Caco-2 (cell line): ENCODE data around the gene STAG1. TPM values are rescaled to one million over a fixed set of nuclear protein-coding genes. Genes with fewer than 3 reads are reported as not detected.

ENCODE experiments used
- BruUV-seq: library from RNA; stranded (reverse); fragments of 400-500 nt; replicated peaks from 2 replicates; lab custom pipeline; 2021; lab: Mats Ljungman, UMichigan
- CTCF ChIA-PET: fragments of 300-600 bp; sonication (Branson Sonifier 250); formaldehyde crosslinking; loops from one replicate; lab custom pipeline; 2022; ENCODE audit warnings: antibody characterized with exemption; lab: Charles Lee
- POLR2A ChIA-PET: fragments of 300-600 bp; sonication (Branson Sonifier 250); formaldehyde crosslinking; loops from one replicate; lab custom pipeline; 2022; ENCODE audit warnings: antibody characterized with exemption; lab: Charles Lee
- DNase-seq, 2 experiments: peaks; one replicate each; pipeline versions ENCODE4 v3.0.0 to v3.0.0-alpha.2; 2020 to 2022
- H3K27me3 ChIP-seq: replicated peaks from 2 replicates; pipeline ENCODE4 v1.6.0; 2011; ENCODE audit warnings: low read length; ENCODE audit not compliant: control insufficient read depth, insufficient read depth
- H3K36me3 ChIP-seq: 2 replicates; pipeline ENCODE4 v1.5.1; 2011; ENCODE audit warnings: low read length; ENCODE audit not compliant: control insufficient read depth, insufficient read depth
- H3K4me1 ChIP-seq: fragments of 250-450 bp; sonication (Bioruptor Pico); 2 replicates; pipeline ENCODE4 v1.5.1; 2020; ENCODE audit warnings: mild to moderate bottlenecking
- H3K4me3 ChIP-seq: 2 replicates; pipeline ENCODE4 v1.5.1; 2011; ENCODE audit warnings: low read depth, mild to moderate bottlenecking, control low read depth, low read length
- H3K9me3 ChIP-seq: fragments of 250-450 bp; sonication (Bioruptor Pico); 2 replicates; pipeline ENCODE4 v1.5.1; 2020; ENCODE audit warnings: mild to moderate bottlenecking, moderate library complexity
- H3K27ac Mint-ChIP-seq: one replicate; pipeline ENCODE4 v1.8.0; 2022; ENCODE audit warnings: mixed read lengths; ENCODE audit not compliant: unreplicated experiment
- H3K27me3 Mint-ChIP-seq: one replicate; pipeline ENCODE4 v1.8.0; 2022; ENCODE audit warnings: mixed read lengths; ENCODE audit not compliant: insufficient read depth, unreplicated experiment
- H3K36me3 Mint-ChIP-seq: one replicate; pipeline ENCODE4 v1.8.0; 2022; ENCODE audit warnings: mild to moderate bottlenecking, mixed read lengths; ENCODE audit not compliant: insufficient read depth, unreplicated experiment
- H3K4me1 Mint-ChIP-seq: one replicate; pipeline ENCODE4 v1.8.0; 2022; ENCODE audit warnings: low read depth, mixed read lengths; ENCODE audit not compliant: unreplicated experiment
- H3K4me3 Mint-ChIP-seq: one replicate; pipeline ENCODE4 v1.8.0; 2022; ENCODE audit warnings: mild to moderate bottlenecking, moderate library complexity, mixed read lengths; ENCODE audit not compliant: unreplicated experiment
- H3K9me3 Mint-ChIP-seq: one replicate; pipeline ENCODE4 v1.8.0; 2022; ENCODE audit warnings: mixed read lengths; ENCODE audit not compliant: unreplicated experiment
- intact Hi-C: fragments of 100-400 bp; cut with micrococcal nuclease; formaldehyde crosslinking; loops from one replicate; pipeline ENCODE4 v1.10.0; 2022; ENCODE audit not compliant: unreplicated experiment
- total RNA-seq: library from RNA; stranded (reverse); gene quantifications from 2 replicates; pipeline ENCODE4 v1.2.3, GENCODE V29; 2022
- TF ChIP-seq, protein P1 (sequence below), 2 experiments: fragments of 200-600 bp in 1 of 2; IDR thresholded peaks; 1 replicate in 1 of 2; 2 replicates in 1 of 2; pipeline versions ENCODE4 v1.5.1 to v1.8.0; 2011 to 2022; ENCODE audit warnings: antibody characterized with exemption in 1 of 2, control low read depth in 1 of 2, inconsistent platforms in 1 of 2, low read depth in 1 of 2, low read length in 1 of 2, mild to moderate bottlenecking in 1 of 2, moderate library complexity in 1 of 2; ENCODE audit not compliant: insufficient read depth in 1 of 2, severe bottlenecking in 1 of 2, unreplicated experiment in 1 of 2

Gene STAG1
- total RNA-seq, 1 experiment from 2014 or later: 37.5 TPM

DNA sequence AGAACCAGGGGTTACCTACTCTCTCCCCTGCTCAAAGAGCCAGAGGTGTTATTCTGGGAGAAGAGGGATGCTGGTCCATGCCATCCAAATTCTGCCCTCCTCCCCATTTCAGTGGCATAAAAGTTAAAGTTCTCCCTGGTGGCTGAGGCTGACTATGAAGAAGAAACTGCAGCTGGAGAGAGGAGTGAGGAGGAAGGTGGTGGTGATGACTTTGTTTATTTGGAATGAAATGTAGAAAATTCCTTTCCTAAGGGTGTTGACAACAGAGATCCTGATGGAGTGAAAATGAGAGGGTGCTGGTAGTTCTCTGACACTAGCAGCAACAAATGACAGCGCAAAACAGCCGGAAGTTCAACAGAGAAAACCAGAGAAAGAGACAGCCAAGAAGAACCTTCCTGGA, 401.6 kb downstream of the STAG1 start:
- DNase-seq: no peak
- ChIA-PET CTCF (no interaction called here), POLR2A (no interaction called here)
- intact Hi-C loops: no loop called here
- H3K36me3 Mint-ChIP-seq: peaks cover 16% of the 10 kb centered on the region
- TF ChIP-seq, protein P1, sequence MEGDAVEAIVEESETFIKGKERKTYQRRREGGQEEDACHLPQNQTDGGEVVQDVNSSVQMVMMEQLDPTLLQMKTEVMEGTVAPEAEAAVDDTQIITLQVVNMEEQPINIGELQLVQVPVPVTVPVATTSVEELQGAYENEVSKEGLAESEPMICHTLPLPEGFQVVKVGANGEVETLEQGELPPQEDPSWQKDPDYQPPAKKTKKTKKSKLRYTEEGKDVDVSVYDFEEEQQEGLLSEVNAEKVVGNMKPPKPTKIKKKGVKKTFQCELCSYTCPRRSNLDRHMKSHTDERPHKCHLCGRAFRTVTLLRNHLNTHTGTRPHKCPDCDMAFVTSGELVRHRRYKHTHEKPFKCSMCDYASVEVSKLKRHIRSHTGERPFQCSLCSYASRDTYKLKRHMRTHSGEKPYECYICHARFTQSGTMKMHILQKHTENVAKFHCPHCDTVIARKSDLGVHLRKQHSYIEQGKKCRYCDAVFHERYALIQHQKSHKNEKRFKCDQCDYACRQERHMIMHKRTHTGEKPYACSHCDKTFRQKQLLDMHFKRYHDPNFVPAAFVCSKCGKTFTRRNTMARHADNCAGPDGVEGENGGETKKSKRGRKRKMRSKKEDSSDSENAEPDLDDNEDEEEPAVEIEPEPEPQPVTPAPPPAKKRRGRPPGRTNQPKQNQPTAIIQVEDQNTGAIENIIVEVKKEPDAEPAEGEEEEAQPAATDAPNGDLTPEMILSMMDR (IDR thresholded peaks at IDR 0.05; ENCODE audit: insufficient read depth in 1 of 2, low read depth in 1 of 2, low read length in 1 of 2, severe bottlenecking in 1 of 2, unreplicated experiment in 1 of 2): no peak
- no peaks in the 10 kb centered on the region for H3K27me3 Mint-ChIP-seq
- Histone ChIP-seq H3K4me3 (no peak overlapping the region), H3K9me3 (no peaks in the 10 kb centered on the region), H3K4me1 (0 out of 2 replicates have a peak, but pooled peaks cover 3% of the 10 kb centered on the region), H3K27me3 (no peaks in the 10 kb centered on the region), H3K36me3 (no peaks in the 10 kb centered on the region; the same call in 1 of the 2 replicates)
- no peak overlapping the region for H3K4me3 Mint-ChIP-seq
- BruUV-seq: no TSS peak
- H3K9me3 Mint-ChIP-seq: no peaks in the 10 kb centered on the region
- no peak overlapping the region for H3K27ac Mint-ChIP-seq
- peaks cover 7% of the 10 kb centered on the region for H3K4me1 Mint-ChIP-seq

- Mint-ChIP-seq H3K27ac (no peak overlapping the region), H3K4me1 (peaks cover 7% of the 10 kb centered on the region), H3K27me3 (no peaks in the 10 kb centered on the region), H3K4me3 (no peak overlapping the region), H3K36me3 (peaks cover 12% of the 10 kb centered on the region), H3K9me3 (no peaks in the 10 kb centered on the region)
- DNase-seq: no peak
- POLR2A ChIA-PET: no interaction called here
- intact Hi-C loops: no loop called here
- Histone ChIP-seq H3K36me3 (no peaks in the 10 kb centered on the region; the same call in 1 of the 2 replicates), H3K4me3 (no peak overlapping the region), H3K27me3 (no peaks in the 10 kb centered on the region), H3K4me1 (0 out of 2 replicates have a peak, but pooled peaks cover 3% of the 10 kb centered on the region), H3K9me3 (no peaks in the 10 kb centered on the region)
- CTCF ChIA-PET: no interaction called here
- TF ChIP-seq, protein P1 (IDR thresholded peaks at IDR 0.05; ENCODE audit: insufficient read depth in 1 of 2, low read depth in 1 of 2, low read length in 1 of 2, severe bottlenecking in 1 of 2, unreplicated experiment in 1 of 2): no peak
- no TSS peak for BruUV-seq
These were observed 402.0 kb downstream of the STAG1 start for GRCh38 chr3:136350132-136350531.

- no peaks in the 10 kb centered on the region for H3K9me3 Mint-ChIP-seq
- H3K4me1 Mint-ChIP-seq: no peaks in the 10 kb centered on the region
- H3K36me3 ChIP-seq: no peaks in the 10 kb centered on the region; the same call in 1 of the 2 replicates
- TF ChIP-seq, protein P1 (IDR thresholded peaks at IDR 0.05; ENCODE audit: insufficient read depth in 1 of 2, low read depth in 1 of 2, low read length in 1 of 2, severe bottlenecking in 1 of 2, unreplicated experiment in 1 of 2): no peak
- DNase-seq: no peak
- CTCF ChIA-PET: no interaction called here
- peaks cover 9% of the 10 kb centered on the region for H3K4me1 ChIP-seq
- H3K36me3 Mint-ChIP-seq: peaks cover 14% of the 10 kb centered on the region
- no peaks in the 10 kb centered on the region for H3K27me3 Mint-ChIP-seq
- intact Hi-C loops: loop anchor here (10.0 kb wide), 1 partner anchor 152 kb away; the partner anchor contains the start of gene MSL2
- no peak overlapping the region for H3K27ac Mint-ChIP-seq
- no peaks in the 10 kb centered on the region for H3K9me3 ChIP-seq
- POLR2A ChIA-PET: no interaction called here
- no peak overlapping the region for H3K4me3 Mint-ChIP-seq
- no TSS peak for BruUV-seq
- no peaks in the 10 kb centered on the region for H3K27me3 ChIP-seq
- no peak overlapping the region for H3K4me3 ChIP-seq
These were observed 405.7 kb downstream of the STAG1 start for GRCh38 chr3:136346486-136346885.
